AG09319 (cell line): Measurements from ENCODE around the gene GPR89A.

Experiments used
- DNase-seq: peaks from one replicate; pipeline ENCODE4 v3.0.0-alpha.2; 2010; ENCODE audit warnings: low read depth; ENCODE audit errors: extremely low read depth
- TF ChIP-seq, protein P1 (sequence below): IDR thresholded peaks from 2 replicates; pipeline ENCODE4 v1.5.1; 2011; ENCODE audit warnings: low read depth, mild to moderate bottlenecking, inconsistent platforms, low read length, moderate library complexity

Gene GPR89A

DNA sequence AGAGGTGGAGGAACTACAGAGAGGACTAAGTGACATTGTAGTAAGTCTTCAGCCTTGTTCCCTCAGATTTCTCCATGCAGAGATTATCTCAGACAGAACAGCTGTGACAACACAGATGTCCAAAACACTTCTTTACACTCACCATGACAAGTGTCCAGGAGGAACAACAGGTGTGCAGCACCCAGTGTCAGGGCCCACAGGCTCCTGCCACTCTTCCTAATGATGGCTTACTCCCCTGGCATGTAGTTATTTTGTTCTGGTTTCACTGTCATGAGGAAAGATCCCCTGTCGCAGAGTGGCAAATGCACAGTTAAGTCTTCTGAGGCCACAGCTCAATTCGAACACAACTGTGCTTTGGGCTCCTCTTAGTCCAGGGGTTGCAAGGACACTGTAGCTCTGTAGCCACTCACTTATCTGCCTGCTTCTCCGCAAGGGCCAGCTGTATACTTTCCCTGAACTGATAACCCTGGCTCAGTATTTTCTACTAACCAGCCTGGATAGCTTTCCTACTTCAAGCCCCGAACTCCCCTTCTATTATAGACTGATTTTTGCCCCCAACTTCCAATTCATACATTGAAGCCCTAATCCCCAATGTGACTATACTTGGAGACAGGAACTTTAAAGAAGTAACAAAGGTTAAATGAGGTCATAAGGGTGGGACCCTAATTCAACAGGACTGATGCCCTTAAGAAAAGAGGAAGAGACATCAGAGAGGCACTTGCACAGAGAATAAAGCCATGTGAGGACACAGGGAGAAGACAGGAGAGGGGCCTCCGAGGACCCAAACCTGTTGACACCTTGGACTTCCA lies 88.2 kb downstream of the GPR89A start:
- TF ChIP-seq, protein P1, sequence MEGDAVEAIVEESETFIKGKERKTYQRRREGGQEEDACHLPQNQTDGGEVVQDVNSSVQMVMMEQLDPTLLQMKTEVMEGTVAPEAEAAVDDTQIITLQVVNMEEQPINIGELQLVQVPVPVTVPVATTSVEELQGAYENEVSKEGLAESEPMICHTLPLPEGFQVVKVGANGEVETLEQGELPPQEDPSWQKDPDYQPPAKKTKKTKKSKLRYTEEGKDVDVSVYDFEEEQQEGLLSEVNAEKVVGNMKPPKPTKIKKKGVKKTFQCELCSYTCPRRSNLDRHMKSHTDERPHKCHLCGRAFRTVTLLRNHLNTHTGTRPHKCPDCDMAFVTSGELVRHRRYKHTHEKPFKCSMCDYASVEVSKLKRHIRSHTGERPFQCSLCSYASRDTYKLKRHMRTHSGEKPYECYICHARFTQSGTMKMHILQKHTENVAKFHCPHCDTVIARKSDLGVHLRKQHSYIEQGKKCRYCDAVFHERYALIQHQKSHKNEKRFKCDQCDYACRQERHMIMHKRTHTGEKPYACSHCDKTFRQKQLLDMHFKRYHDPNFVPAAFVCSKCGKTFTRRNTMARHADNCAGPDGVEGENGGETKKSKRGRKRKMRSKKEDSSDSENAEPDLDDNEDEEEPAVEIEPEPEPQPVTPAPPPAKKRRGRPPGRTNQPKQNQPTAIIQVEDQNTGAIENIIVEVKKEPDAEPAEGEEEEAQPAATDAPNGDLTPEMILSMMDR: no peak
- no peak for DNase-seq

DNA sequence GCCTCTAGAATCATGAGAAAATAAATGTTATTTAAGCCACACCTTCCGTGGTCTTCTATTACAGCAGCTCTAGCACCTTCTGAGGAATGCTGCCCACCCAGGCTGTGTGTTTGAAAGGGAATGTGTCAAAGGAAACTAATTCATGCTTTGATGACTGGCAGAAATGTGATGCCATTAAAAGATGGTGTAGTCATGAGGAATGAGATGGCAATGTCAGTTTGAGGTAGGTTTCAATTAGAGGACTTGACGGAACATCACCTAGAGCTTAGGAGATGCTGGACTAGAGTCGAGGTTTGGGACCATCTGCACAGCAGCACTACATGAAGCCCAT lies 88.8 kb downstream of the GPR89A start:
- TF ChIP-seq, protein P1: no peak
- no peak for DNase-seq

DNA sequence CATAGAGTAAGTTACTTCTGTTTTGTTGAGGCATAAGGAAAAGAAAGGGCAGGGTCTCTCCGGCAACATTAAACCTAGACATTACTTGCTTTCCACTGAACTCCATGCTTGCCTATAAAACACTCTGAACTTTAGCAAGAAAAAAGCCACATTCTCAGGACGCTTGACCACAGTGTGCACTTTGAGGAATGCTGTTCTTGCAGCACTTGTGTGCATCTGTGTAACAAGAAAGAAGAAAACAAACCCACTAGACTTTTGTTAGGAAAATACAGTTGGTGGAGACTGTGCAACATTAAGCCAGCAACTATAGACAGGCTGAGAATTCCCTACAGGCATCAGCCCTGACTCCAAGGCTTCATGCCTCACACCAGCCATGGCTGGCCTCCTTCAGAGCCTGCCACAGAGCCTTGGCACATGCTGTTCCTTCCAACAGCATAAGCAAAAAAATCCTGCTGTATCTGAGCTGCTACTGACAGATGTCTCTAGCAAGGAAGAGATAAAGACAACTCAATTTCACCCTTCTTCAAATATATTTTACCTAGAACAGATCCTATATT lies 93.6 kb downstream of the GPR89A start:
- TF ChIP-seq, protein P1: no peak
- no peak for DNase-seq

DNA sequence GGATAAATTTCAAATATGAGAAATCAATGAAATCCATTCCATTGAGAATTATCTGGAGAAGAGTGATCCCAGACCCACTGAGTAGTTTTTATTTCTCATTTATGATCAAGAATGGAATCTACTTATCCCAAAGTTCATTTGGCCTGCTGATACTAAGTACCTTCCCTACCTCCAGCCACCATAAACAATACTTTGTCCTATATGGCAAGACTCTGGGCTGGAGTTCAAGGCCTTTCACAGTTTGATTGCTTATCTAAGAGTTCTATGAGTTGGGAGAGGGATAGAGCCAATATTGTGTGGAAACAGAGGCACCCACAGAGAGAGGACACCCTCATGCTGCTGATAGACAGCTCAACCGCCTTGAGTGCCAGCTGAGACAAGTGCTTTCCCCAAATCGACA lies 94.3 kb downstream of the GPR89A start:
- DNase-seq: no peak
- TF ChIP-seq, protein P1: no peak

DNA sequence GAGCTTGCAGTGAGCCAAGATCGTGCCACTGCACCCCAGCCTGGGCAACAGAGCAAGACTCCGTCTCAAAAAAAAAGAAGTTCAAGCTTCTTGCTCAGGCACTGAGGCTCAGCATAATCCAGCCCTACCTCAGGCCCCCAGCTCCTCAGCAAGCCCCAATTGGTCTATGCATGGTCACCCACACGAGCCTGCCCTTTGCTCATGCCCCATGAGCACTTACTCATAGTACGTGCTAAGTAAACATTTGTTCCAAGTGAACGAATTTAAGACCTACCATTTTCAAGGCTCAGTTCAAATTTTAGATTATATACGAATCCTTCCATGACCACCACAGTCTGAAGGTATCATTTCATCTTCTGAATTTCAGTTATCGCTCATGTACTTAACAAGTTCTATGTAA lies 95.0 kb downstream of the GPR89A start:
- no peak for DNase-seq
- TF ChIP-seq, protein P1: no peak

DNA sequence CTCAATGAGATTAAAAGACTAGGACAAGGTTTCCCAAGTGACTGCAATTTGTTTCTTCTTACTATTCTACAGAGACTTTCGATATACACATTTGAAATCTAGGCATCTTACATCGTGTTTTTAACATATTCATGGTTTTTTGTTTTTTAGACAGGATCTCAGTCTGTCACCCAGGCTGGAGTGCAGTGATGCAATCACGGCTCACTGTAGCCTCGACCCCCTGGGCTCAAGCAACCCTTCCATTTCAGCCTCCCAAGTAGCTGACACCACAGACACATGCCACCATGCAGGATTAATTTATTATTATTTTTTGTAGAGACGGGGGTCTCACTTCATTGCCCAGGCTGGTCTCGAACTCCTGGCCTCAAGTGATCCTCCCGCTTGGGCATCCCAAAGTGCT lies 97.8 kb downstream of the GPR89A start:
- DNase-seq: no peak

DNA sequence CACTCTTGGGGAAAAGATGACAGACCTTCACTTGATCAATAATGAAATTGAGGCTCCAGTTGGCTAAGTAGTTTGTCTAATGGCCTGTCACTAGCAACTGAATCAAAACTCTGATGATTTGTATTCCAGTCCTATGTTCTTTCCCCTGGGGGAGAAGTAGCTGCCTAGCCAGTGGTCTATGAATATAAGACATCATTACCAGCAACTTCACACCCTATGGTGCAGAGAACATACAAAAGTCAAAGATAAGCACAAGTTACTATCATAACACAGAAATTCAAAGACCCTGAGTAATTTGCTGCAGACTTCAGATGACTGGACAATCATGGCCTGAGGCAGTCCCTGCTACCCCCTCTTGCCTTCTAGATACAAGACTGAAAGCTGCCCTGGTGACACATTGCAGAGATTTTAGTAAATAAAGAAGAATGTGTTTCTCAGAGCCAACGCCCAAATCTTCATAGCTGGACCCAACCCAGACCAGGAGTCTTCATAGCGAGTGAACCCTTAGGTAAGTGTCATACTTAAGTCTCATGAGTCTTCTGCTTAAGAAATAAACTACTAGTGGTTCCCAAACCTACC lies 98.4 kb downstream of the GPR89A start:
- DNase-seq: no peak
- TF ChIP-seq, protein P1: no peak

More for the DNA sequence above, 97.8 kb downstream of the GPR89A start:
- TF ChIP-seq, protein P1: no peak
